ENCODE results near the gene ZC3H7A. TPM values are rescaled to one million over a fixed set of nuclear protein-coding genes. Genes with fewer than 3 reads are reported as not detected.

ZC3H7A gene
- total and polyA plus RNA-seq, 2 of the 13 experiments (the other 11 are each of a cell fraction or from before 2014, with no cell fraction given): 29.2 to 36.8 TPM

- TF ChIP-seq, protein P1, sequence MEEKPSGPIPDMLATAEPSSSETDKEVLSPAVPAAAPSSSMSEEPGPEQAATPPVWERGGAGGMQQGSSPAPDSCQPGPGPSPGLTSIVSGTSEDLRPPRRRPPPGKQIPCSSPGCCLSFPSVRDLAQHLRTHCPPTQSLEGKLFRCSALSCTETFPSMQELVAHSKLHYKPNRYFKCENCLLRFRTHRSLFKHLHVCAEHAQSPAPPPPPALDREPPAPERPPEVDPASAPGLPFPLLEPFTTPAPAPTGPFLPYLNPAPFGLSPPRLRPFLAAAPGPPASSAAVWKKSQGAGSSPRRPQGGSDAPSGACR (CRISPR knock-in tag; IDR thresholded peaks at IDR 0.05): peak; percentile 86; the same call in 1 of the 2 replicates
- TF ChIP-seq MEIS1 (CRISPR knock-in tag; IDR thresholded peaks at IDR 0.05; ENCODE audit: borderline replicate concordance) (peak; percentile 78; the same call in 1 of the 2 replicates), KMT2B (CRISPR knock-in tag; IDR thresholded peaks at IDR 0.05) (peak; percentile 85), ZNF296 (CRISPR knock-in tag; conservative IDR thresholded peaks at IDR 0.05) (peak; percentile 92), ZBTB21 (CRISPR knock-in tag; IDR thresholded peaks at IDR 0.05) (no peak; the same call in 1 of the 2 replicates), ZBTB40 (IDR thresholded peaks at IDR 0.05) (no peak), ZBTB40 (CRISPR knock-in tag; IDR thresholded peaks at IDR 0.05) (peak; percentile 34), ZNF75D (CRISPR knock-in tag; IDR thresholded peaks at IDR 0.05; ENCODE audit: borderline replicate concordance) (no peak), MXI1 (IDR thresholded peaks at IDR 0.05; ENCODE audit: borderline replicate concordance, low read depth, low read length) (peak; percentile 71; the same call in 1 of the 3 replicates), ZNF83 (CRISPR knock-in tag; IDR thresholded peaks at IDR 0.05; ENCODE audit: borderline replicate concordance) (0 out of 2 replicates have a peak, but pooled peaks have one; percentile 48), KLF12 (CRISPR knock-in tag; IDR thresholded peaks at IDR 0.05; ENCODE audit: borderline replicate concordance) (peak; percentile 94), ZNF275 (CRISPR knock-in tag; IDR thresholded peaks at IDR 0.05; ENCODE audit: borderline replicate concordance) (0 out of 2 replicates have a peak, but pooled peaks have one; percentile 75), DR1 (CRISPR knock-in tag; IDR thresholded peaks at IDR 0.05) (0 out of 2 replicates have a peak, but pooled peaks have one; percentile 31), ZIK1 (CRISPR knock-in tag; IDR thresholded peaks at IDR 0.05; ENCODE audit: borderline replicate concordance, low read depth) (no peak)
- TF ChIP-seq, protein P2, sequence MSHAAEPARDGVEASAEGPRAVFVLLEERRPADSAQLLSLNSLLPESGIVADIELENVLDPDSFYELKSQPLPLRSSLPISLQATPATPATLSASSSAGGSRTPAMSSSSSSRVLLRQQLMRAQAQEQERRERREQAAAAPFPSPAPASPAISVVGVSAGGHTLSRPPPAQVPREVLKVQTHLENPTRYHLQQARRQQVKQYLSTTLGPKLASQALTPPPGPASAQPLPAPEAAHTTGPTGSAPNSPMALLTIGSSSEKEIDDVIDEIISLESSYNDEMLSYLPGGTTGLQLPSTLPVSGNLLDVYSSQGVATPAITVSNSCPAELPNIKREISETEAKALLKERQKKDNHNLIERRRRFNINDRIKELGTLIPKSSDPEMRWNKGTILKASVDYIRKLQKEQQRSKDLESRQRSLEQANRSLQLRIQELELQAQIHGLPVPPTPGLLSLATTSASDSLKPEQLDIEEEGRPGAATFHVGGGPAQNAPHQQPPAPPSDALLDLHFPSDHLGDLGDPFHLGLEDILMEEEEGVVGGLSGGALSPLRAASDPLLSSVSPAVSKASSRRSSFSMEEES (CRISPR knock-in tag; IDR thresholded peaks at IDR 0.05): peak; percentile 14; the same call in 1 of the 2 replicates
Observed at GRCh38 chr16:11796227-11797165, 562 bp downstream of the ZC3H7A start (continued).

Measured in HepG2 (cell line).